ENCODE data around the gene BARX1.
"Not testable (repeated sequence)": the region's sequence is repeated elsewhere in the genome, so short reads cannot be mapped to it uniquely, and the experiment has no call there.

BARX1 gene

GRCh38 chr9:93965830-93966577, 10.8 kb upstream of the BARX1 start:
- no peak for DNase-seq (ENCODE audit: low spot score)

GRCh38 chr9:93964685-93965084, 9.5 kb upstream of the BARX1 start:
- DNase-seq (ENCODE audit: low spot score): no peak

- no peak for DNase-seq (ENCODE audit: low spot score)
Measured at GRCh38 chr9:93963969-93964368, 8.8 kb upstream of the BARX1 start.

- DNase-seq (ENCODE audit: low spot score): not testable (repeated sequence)
Measured at GRCh38 chr9:93963489-93963888, 8.3 kb upstream of the BARX1 start.

GRCh38 chr9:93962561-93963440, 7.6 kb upstream of the BARX1 start:
- DNase-seq (ENCODE audit: low spot score): peak; percentile 79

GRCh38 chr9:93962017-93962416, 6.9 kb upstream of the BARX1 start:
- DNase-seq (ENCODE audit: low spot score): no peak

GRCh38 chr9:93960971-93961841, 6.1 kb upstream of the BARX1 start:
- no peak for DNase-seq (ENCODE audit: low spot score)

- no peak for DNase-seq (ENCODE audit: low spot score)
Measured at GRCh38 chr9:93960221-93960970, 5.2 kb upstream of the BARX1 start.

GRCh38 chr9:93959739-93960154, 4.6 kb upstream of the BARX1 start:
- DNase-seq (ENCODE audit: low spot score): no peak

- DNase-seq (ENCODE audit: low spot score): no peak
Measured at GRCh38 chr9:93958819-93959682, 3.9 kb upstream of the BARX1 start.

- no peak for DNase-seq (ENCODE audit: low spot score)
Measured at GRCh38 chr9:93958121-93958818, 3.1 kb upstream of the BARX1 start.

- no peak for DNase-seq (ENCODE audit: low spot score)
Measured at GRCh38 chr9:93955981-93956784, 1.0 kb upstream of the BARX1 start.

- no peak for DNase-seq (ENCODE audit: low spot score)
Measured at GRCh38 chr9:93954434-93955061, 607 bp downstream of the BARX1 start.

- no peak for DNase-seq (ENCODE audit: low spot score)
Measured at GRCh38 chr9:93953496-93954433, 1.4 kb downstream of the BARX1 start.

- DNase-seq (ENCODE audit: low spot score): no peak
Measured at GRCh38 chr9:93952784-93953495, 2.2 kb downstream of the BARX1 start.

- DNase-seq (ENCODE audit: low spot score): no peak
Measured at GRCh38 chr9:93952119-93952783, 2.9 kb downstream of the BARX1 start.

Data from CD4-positive, alpha-beta T cell treated with Interleukin-6 at 100 ng/mL for 8 hours (primary cell).